ENCODE results near the gene PAAF1. TPM values are rescaled to one million over a fixed set of nuclear protein-coding genes. Genes with fewer than 3 reads are reported as not detected.

PAAF1 gene
- total and polyA plus RNA-seq, 2 of the 13 experiments (the other 11 are each of a cell fraction or from before 2014, with no cell fraction given), result 13.5 to 28.8 TPM

- TF ChIP-seq MYPOP (CRISPR knock-in tag; IDR thresholded peaks at IDR 0.05) (no peak), ZNF891 (CRISPR knock-in tag; IDR thresholded peaks at IDR 0.05) (0 out of 2 replicates have a peak, but pooled peaks have one; percentile 52), ZNF841 (CRISPR knock-in tag; IDR thresholded peaks at IDR 0.05; ENCODE audit: borderline replicate concordance) (no peak), CC2D1A (CRISPR knock-in tag; IDR thresholded peaks at IDR 0.05) (no peak), ZNF513 (CRISPR knock-in tag; conservative IDR thresholded peaks at IDR 0.05) (no peak), SUZ12 (IDR thresholded peaks at IDR 0.05; ENCODE audit: low read depth, low read length) (peak; percentile 60), TFE3 (CRISPR knock-in tag; IDR thresholded peaks at IDR 0.05) (0 out of 2 replicates have a peak, but pooled peaks have one; percentile 30), SCMH1 (CRISPR knock-in tag; IDR thresholded peaks at IDR 0.05; ENCODE audit: borderline replicate concordance) (no peak), ZNF878 (CRISPR knock-in tag; IDR thresholded peaks at IDR 0.05) (no peak), NFAT5 (CRISPR knock-in tag; IDR thresholded peaks at IDR 0.05) (no peak), FOSL2 (CRISPR knock-in tag; IDR thresholded peaks at IDR 0.05) (peak; percentile 24; the same call in 1 of the 2 replicates), AHR (CRISPR knock-in tag; IDR thresholded peaks at IDR 0.05) (no peak), BRCA1 (CRISPR knock-in tag; IDR thresholded peaks at IDR 0.05) (no peak; the same call in 1 of the 2 replicates), CHD2 (IDR thresholded peaks at IDR 0.05; ENCODE audit: low read depth, low read length) (no peak), FUBP1 (CRISPR knock-in tag; IDR thresholded peaks at IDR 0.05; ENCODE audit: borderline replicate concordance) (no peak)
These were observed 74.3 kb downstream of the PAAF1 start, which contains the start of gene DNAJB13 (continued) for GRCh38 chr11:73950869-73951710.
